Lung microvascular endothelial cell (primary cell): Measurements from ENCODE around the gene CFAP70. TPM values are rescaled to one million over a fixed set of nuclear protein-coding genes. Genes with fewer than 3 reads are reported as not detected.
"Not testable (repeated sequence)": the region's sequence is repeated elsewhere in the genome, so short reads cannot be mapped to it uniquely, and the experiment has no call there.

Experiments used
- DNase-seq, 2 donors: peaks; one replicate each; pipeline versions ENCODE4 v3.0.0 to v3.0.0-alpha.2; 2010; ENCODE audit warnings: low read depth in 2 of 2
- total RNA-seq: library from RNA; depleted of rRNA; stranded (reverse); fragments of >200 nt; gene quantifications from 2 replicates; pipeline ENCODE4 v1.2.1, GENCODE V29; 2014

The CFAP70 gene
- total RNA-seq, result under 0.01 and 0.20 TPM in 2 replicates

GRCh38 chr10:73358331-73359279 is at the start of gene CFAP70:
TSS of gene CFAP70 (minus strand) at chr10:73358864. CDS start at chr10:73354796, 4,068 bp downstream.
- DNase-seq, result peak; percentile 94 to 96

GRCh38 chr10:73408061-73408460 is 49.4 kb upstream of the CFAP70 start:
- DNase-seq, result no peak

- DNase-seq, result no peak
These were observed 48.8 kb upstream of the CFAP70 start for GRCh38 chr10:73407495-73407894.

GRCh38 chr10:73406846-73407245 is 48.2 kb upstream of the CFAP70 start:
- DNase-seq, result no peak

GRCh38 chr10:73405556-73405955 is 46.9 kb upstream of the CFAP70 start:
- DNase-seq, result no peak

- no peak for DNase-seq
These were observed 46.0 kb upstream of the CFAP70 start for GRCh38 chr10:73404690-73405089.

GRCh38 chr10:73401636-73402035 is 43.0 kb upstream of the CFAP70 start:
- no peak for DNase-seq

GRCh38 chr10:73399063-73399462 is 40.4 kb upstream of the CFAP70 start:
- no peak for DNase-seq

- DNase-seq, result no peak
These were observed 39.4 kb upstream of the CFAP70 start for GRCh38 chr10:73398024-73398423.

GRCh38 chr10:73394325-73394724 is 35.7 kb upstream of the CFAP70 start:
- DNase-seq, result not testable (repeated sequence)

- no peak for DNase-seq
These were observed 29.6 kb upstream of the CFAP70 start for GRCh38 chr10:73388228-73388627.

GRCh38 chr10:73386583-73386982 is 27.9 kb upstream of the CFAP70 start:
- no peak for DNase-seq

- DNase-seq, result no peak
These were observed 20.5 kb upstream of the CFAP70 start for GRCh38 chr10:73379064-73379748.

GRCh38 chr10:73376679-73377078 is 18.0 kb upstream of the CFAP70 start:
- DNase-seq, result no peak

- no peak for DNase-seq
These were observed 9.6 kb upstream of the CFAP70 start for GRCh38 chr10:73368238-73368637.

- no peak for DNase-seq
These were observed 8.0 kb upstream of the CFAP70 start for GRCh38 chr10:73366381-73367298.

- DNase-seq, result no peak
These were observed 6.3 kb upstream of the CFAP70 start for GRCh38 chr10:73364964-73365363.

GRCh38 chr10:73359492-73359891 is 828 bp upstream of the CFAP70 start:
- DNase-seq, result no peak

GRCh38 chr10:73357821-73358220 is 843 bp downstream of the CFAP70 start:
- DNase-seq, result no peak

- DNase-seq, result no peak
These were observed 1.5 kb downstream of the CFAP70 start for GRCh38 chr10:73357166-73357565.

GRCh38 chr10:73344269-73344668 is 14.4 kb downstream of the CFAP70 start:
- DNase-seq, result no peak

GRCh38 chr10:73340121-73340520 is 18.5 kb downstream of the CFAP70 start:
- no peak for DNase-seq
